DMS114 treated with DMSO at 0.1 percent for 48 hours (cell line): ENCODE results near the gene THBD.

ENCODE experiments used
- DNase-seq: peaks from one replicate; lab custom pipeline; 2025; ENCODE audit not compliant: unreplicated experiment; lab: John Stamatoyannopoulos, UW

Gene THBD

GRCh38 chr20:23013429-23013828 lies 36.0 kb downstream of the THBD start:
- DNase-seq: no peak

GRCh38 chr20:23011008-23011721 lies 38.3 kb downstream of the THBD start:
- DNase-seq: no peak

GRCh38 chr20:23010096-23010495 lies 39.4 kb downstream of the THBD start:
- DNase-seq: no peak

- DNase-seq: no peak
Observed at GRCh38 chr20:23009636-23010035, 39.8 kb downstream of the THBD start.

GRCh38 chr20:23008667-23009066 lies 40.8 kb downstream of the THBD start:
- DNase-seq: no peak

- DNase-seq: no peak
Observed at GRCh38 chr20:23007886-23008655, 41.4 kb downstream of the THBD start.

- no peak for DNase-seq
Observed at GRCh38 chr20:23007462-23007861, 42.0 kb downstream of the THBD start.

GRCh38 chr20:23005776-23006175 lies 43.7 kb downstream of the THBD start:
- DNase-seq: no peak

- no peak for DNase-seq
Observed at GRCh38 chr20:23003881-23004460, 45.5 kb downstream of the THBD start.

GRCh38 chr20:23003077-23003635 lies 46.3 kb downstream of the THBD start:
- no peak for DNase-seq

- DNase-seq: no peak
Observed at GRCh38 chr20:23002276-23002675, 47.2 kb downstream of the THBD start.

GRCh38 chr20:23000232-23000947 lies 49.1 kb downstream of the THBD start:
- DNase-seq: no peak

GRCh38 chr20:22999756-23000155 lies 49.7 kb downstream of the THBD start:
- DNase-seq: no peak

GRCh38 chr20:22998476-22998875 lies 51.0 kb downstream of the THBD start:
- DNase-seq: no peak

GRCh38 chr20:22995923-22996322 lies 53.5 kb downstream of the THBD start:
- no peak for DNase-seq
